Stimulated activated CD4-positive, alpha-beta T cell treated with anti-CD3 and anti-CD28 coated beads, TNF-alpha, amount 100 ng/mL, for 1 hour (primary cell): ENCODE measurements around the gene TEAD3.
"Not testable (repeated sequence)": the region's sequence is repeated elsewhere in the genome, so short reads cannot be mapped to it uniquely, and the experiment has no call there.

Experiments used
- DNase-seq, 3 donors: peaks; one replicate each; pipeline ENCODE4 v3.0.0-alpha.2; 2020; ENCODE audit warnings: low read depth in 3 of 3, low spot score in 1 of 3

The TEAD3 gene

GRCh38 chr6:35451354-35452182, 45.3 kb downstream of the TEAD3 start:
- no peak for DNase-seq

- DNase-seq, result no peak
Observed at GRCh38 chr6:35449287-35449881, 47.5 kb downstream of the TEAD3 start.

- no peak for DNase-seq
Observed at GRCh38 chr6:35448191-35448590, 48.7 kb downstream of the TEAD3 start.

- no peak for DNase-seq
Observed at GRCh38 chr6:35445691-35446090, 51.2 kb downstream of the TEAD3 start.

- DNase-seq, result no peak
Observed at GRCh38 chr6:35443341-35444030, 53.4 kb downstream of the TEAD3 start.

- DNase-seq, result no peak
Observed at GRCh38 chr6:35442693-35443092, 54.2 kb downstream of the TEAD3 start.

GRCh38 chr6:35441642-35442041, 55.2 kb downstream of the TEAD3 start:
- no peak for DNase-seq

GRCh38 chr6:35441205-35441604, 55.7 kb downstream of the TEAD3 start:
- no peak for DNase-seq

GRCh38 chr6:35439308-35439707, 57.6 kb downstream of the TEAD3 start:
- no peak for DNase-seq

GRCh38 chr6:35438378-35439065, 58.4 kb downstream of the TEAD3 start:
- not testable (repeated sequence) for DNase-seq

- DNase-seq, result no peak
Observed at GRCh38 chr6:35436071-35436857, 60.6 kb downstream of the TEAD3 start.

GRCh38 chr6:35435074-35435837, 61.6 kb downstream of the TEAD3 start:
- DNase-seq, result no peak

GRCh38 chr6:35432702-35433101, 64.2 kb downstream of the TEAD3 start:
- not testable (repeated sequence) for DNase-seq

GRCh38 chr6:35432291-35432690, 64.6 kb downstream of the TEAD3 start:
- no peak for DNase-seq

GRCh38 chr6:35429463-35429862, 67.4 kb downstream of the TEAD3 start:
- DNase-seq, result no peak

GRCh38 chr6:35428421-35429149, 68.3 kb downstream of the TEAD3 start:
- DNase-seq, result no peak

GRCh38 chr6:35427851-35428321, 69.0 kb downstream of the TEAD3 start:
- no peak for DNase-seq

- no peak for DNase-seq
Observed at GRCh38 chr6:35427435-35427834, 69.4 kb downstream of the TEAD3 start.

GRCh38 chr6:35426074-35426473, 70.8 kb downstream of the TEAD3 start:
- DNase-seq, result no peak
